ENCODE data around the gene MGMT. TPM values are rescaled to one million over a fixed set of nuclear protein-coding genes. Genes with fewer than 3 reads are reported as not detected.
A peak's percentile ranks its signal among the peaks of the same experiment; 100 is the strongest.

The MGMT gene
- total RNA-seq, 1 donor from 2014 or later: 22.7 TPM

DNA sequence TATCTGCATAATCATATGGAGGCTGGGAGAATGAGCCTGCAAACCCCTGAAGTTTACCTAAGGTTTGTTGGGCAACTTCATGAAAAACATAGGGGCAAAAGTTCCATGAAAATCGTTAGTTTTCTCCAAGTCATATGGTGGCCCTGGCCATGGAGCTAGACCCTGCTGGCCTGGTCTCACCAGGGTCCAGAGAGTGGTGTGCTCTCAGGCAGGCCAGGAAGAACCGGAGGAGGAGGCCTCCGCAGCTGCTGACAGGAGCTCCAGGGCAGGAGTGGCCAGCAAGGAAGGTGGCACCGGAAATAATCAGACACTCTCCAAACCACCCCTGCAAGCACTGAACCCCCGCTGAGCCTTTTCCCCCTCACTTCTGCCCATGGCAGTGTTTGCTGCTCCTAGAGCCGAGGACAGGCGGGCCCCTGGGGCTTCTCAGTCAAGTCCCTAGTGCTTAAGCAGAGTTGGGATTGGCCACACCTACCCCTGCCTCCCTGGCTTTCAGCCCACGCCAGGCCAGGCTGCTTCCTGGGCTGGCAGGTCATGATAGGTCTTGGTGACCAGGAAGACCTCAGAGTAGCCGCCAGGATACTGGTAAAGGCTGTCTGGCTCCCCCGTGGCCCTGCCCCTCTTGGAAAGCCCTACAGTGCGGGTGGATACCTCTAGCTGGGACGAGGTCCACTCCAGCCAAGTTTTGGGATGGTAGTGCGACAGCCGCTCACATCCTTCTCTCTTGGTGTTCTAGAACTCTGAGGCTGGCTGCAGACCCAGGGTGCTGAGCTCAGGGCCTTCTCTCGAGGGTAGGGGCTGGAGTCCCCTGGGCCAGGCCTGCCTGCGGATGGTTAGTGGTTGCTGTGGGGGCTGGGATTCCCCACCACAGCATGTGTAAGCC is 242.8 kb downstream of the MGMT start:
- DNase-seq (ENCODE audit: low read depth): no peak

DNA sequence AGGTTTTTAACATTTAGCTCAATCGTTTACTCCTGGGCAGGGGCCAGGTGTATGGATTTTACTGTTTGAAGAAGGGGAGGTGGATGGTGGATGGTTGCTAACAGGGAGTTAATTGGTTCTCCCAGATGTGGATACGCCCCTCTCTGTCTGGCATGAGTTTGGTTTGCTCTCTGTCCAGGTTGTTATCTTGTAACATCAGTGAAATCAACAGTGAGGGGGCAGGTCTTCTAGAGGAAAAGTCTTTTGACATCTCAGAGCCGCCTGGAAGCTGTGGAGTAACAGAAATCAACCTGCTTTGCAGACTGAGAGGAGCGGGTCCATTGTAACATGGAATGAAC is 243.4 kb downstream of the MGMT start:
- no peak for DNase-seq (ENCODE audit: low read depth)

DNA sequence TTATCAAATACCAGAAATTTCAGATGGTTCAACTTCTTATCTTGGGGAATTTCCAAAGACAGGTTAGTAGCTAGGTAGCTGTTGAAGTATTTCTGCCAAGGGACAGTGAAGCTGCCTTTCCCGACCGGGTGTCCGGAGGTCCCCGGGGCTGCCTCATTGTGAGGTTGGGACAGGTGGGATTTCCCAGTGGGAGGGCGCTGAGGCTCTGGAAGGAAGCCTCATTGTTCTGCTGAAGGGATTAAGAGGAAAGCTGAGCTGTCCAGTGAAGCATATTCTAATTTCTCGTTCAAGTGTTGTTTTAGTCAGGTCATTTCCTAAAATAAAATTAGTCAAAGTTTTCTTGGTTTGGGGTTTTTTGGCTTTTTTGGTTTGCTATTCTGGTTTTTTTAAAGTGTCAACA is 244.2 kb downstream of the MGMT start:
- DNase-seq (ENCODE audit: low read depth): no peak

DNA sequence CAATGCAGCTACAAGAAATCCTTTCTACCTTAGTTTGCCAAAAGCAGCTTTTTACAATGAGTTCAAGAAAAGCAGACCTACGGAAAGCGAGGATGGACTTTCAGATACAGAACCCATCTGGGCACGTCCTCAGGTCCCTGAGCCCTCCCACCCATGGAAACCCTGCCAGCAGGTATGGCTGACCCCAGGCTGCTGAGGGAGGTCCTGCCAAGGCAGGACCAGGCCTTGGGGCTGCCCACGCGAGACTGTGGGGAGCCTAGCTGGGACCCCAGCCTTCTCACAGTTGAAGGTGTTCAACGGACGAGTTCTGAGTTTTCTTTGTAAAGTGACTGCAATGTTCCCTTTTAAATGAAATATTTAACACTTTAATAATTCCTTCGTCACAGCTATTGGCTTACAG is 245.0 kb downstream of the MGMT start:
- no peak for DNase-seq (ENCODE audit: low read depth)

DNA sequence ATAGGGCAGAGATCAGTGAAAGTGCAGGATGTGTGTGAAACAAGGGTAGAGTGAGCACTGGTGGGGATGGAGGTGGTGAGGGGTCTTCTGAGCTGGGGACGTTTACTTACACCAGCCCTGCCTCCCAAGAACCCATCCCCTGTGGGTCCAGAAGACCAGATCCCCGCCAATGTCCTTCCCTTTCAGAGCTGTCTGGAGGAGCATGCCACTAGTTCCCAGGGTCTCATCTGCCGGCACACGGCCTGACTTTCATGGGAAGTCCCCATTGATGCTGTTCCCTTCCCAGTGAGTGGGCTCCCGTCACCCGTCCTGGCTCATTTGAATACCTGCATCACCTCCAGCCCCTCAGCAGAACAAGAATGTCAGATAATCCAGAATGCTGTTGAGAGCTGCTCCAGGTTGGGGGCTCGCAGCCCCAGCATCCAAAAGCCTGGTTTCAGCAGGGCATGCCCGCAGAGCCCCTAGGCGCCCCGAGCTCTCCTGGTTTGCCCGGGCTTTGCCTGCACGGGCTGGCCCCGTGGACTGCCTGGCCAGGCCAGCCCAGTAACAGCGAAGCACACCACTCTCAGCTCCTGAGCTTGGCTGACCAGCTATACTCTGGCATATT is 246.7 kb downstream of the MGMT start:
- no peak for DNase-seq (ENCODE audit: low read depth)

DNA sequence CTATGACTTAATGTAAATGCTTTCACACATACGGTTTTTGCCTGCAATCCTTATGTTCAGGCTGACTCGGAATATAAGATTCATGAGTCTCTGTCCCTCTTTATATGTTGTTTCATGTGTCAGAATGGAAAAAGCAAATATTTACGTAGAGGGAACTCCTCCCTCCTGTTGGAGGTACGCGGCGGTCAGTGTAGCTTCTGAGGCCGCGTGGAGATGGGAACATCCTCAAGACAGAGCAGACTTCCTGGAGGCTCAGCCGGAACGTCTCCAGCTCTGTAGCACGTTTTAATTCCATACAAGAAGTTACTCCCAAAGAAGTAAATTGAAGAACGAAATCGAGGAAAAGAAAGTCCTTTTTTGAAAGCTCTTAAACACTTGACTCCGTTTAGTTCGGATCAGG is 248.8 kb downstream of the MGMT start:
- DNase-seq (ENCODE audit: low read depth): no peak

DNA sequence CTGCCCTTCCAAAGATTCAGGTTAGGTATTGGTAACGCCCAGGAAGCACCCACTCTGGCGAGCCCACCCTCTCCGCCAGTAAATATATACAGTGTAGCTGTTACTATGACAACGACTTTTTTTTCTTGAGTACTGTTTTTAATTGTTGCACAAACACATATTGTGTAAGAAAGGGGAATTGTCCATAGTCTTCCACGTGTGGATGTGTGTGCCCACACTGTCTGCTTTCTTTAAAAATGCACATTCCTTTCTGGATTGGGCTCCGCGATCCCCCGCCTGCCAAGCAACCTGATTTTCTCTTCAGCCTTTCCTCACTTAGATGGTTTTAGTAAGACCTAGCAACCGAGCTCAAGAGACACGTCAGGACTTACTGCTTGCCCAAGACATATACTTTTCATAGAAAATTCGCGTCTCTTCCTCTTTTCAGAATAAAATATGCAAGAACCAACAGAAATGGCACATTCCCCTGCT is 249.2 kb downstream of the MGMT start:
- DNase-seq (ENCODE audit: low read depth): no peak

DNA sequence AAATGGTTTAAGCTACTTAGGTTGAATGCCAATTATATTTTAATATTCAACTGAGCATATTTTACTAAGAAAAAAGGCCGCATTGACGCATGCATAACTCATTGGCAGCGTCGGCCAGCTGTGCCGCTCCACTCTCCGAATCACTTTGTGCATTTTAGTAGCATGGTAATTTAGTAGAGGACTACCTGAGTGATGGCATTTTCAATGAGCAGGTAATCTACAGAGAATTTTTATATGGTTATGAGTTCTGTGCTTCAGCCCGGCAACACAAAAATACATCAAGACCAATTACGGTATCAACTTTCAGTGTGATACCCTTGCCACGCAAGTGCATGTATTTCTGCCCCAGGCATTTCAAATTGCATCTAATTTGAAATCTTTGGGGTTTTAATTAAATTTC is 249.8 kb downstream of the MGMT start:
- DNase-seq (ENCODE audit: low read depth): no peak

DNA sequence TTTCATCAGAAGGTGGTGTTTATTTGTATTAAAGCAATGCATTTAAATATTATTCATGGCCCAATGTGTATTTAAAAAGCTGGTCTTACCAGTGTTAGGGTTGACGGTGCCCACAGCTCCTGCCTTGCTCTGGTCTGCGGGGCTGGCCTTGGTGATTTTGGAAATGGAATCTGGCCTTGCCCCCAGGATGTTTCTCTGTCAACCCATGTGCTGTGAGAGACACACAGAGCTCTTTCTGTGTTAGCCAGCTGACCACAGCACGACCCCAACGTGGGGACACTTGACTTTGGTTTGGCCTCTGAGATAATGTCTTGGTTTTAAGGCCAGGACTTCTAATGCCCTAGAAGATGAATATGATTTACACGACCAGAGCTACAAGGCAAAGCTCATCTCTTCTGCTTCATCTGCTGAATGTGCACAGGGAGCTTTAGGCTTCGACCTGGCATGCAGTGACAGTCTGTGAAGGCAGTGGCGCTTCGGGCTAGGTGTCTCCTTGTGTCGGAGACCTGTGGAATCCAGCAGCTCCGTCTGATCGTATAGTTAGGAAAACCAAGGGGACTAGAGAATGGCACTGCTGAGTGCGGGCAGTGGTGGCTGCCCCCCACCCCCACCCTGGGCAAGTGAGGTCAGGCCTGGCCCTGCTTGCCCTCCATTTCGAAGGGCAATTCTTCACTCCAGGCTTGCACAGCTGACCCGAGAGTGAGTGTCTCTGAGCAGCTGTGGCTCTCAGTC is 250.9 kb downstream of the MGMT start:
- DNase-seq (ENCODE audit: low read depth): no peak

DNA sequence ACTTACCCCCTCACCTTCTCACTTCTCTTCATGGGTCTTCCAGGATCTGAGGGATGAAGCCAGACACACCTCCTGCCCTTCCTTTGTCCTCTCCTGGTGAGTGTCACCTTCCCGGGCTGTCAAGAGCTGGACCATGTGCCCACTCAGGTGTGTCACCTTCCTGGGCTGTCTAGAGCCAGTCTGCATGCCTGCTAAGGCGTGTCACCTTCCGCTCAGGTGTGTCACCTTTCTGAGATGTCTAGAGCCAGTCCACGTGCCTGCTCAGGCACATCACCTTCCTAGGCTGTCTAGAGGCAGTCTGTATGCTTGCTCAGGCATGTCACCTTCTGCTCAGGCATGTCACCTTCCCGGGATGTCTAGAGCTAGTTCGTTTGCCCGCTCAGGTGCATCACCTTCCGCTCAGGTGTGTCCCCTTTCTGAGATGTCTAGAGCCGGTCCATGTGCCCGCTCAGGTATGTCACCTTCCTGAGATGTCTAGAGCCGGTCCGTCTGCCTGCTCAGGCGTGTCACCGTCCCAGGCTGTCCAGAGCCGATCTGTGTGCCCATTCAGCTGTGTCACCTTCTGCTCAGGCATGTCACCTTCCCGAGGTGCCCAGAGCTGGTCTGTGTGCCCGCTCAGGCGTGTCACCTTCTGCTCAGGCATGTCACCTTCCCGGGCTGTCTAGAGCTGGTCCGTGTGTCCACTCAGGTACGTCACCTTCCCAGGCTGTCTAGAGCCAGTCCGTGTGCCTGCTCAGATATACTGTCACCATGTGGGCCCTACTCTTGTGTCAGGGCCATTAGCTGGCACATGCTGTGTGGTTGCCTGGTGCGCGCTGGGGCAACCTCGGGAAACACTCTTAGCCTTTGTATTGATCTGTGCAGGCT is 251.7 kb downstream of the MGMT start:
- peak; percentile 0 for DNase-seq (ENCODE audit: low read depth)

DNA sequence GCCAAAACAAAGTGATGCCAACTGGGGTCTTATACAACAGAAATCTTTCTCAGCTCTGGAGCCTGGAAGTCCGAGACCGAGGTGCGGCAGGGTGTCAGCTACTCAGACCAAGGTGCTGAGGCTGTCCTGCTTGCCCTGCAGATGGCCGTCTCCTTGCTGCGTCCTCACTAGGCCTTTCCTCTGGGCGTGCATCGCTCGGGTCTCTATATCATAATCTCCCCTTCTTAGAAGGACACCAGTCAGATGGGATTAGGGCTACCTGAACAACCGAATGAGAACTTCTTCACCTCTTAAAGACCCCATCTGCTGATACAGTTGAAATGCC is 252.3 kb downstream of the MGMT start:
- no peak for DNase-seq (ENCODE audit: low read depth)

DNA sequence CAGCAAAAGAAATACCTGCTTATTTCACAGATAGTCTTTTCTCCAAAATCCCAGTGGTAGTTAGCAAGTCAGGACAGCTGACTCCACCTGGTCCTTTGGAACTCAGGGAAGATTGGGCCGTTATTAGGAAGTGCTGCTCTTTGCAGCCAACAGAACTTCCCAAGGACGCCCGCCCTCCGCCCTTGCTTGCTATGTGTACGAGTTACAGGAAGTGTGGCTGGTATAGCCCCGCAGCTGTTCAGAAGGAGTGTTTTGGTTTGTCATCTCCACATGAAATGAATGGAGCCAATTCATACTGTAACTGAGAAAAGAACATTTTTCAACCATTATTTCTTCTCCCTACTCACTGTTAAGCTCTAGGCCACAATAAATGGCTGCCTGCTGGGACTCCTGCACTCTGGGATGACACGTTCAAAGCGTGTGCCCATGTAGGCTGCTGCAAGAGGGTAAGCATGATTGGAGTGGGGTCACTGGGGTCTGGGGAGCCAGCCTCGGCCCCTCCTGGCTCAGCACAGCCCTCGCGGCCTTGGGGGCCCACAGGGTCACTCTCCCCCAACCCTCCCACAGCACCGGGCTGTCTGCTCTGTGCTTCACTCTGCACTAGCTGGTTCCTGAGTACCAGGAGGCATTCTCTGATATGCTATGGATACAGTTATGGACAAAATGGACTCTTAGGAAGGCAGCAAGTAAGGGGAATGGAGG is 253.0 kb downstream of the MGMT start:
- no peak for DNase-seq (ENCODE audit: low read depth)

DNA sequence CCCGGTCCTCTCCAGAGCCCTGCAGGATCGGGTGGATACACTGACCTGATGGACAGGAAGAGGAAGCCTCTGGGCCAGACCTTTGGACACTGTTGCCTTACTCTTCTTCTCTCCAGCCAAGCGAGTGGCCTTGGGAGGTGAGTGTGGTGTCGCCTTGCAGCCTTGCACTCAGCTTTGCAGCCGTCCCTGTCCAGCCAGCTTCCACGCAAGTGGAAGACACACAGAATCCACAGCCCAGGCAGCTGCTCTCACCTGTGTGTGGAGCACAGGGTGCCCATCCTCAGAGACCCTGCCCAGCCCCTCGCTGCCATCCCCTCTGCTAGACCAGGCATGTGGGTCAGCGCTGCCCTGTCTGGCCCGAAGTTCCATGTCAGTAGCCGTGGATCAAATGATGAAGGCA is 258.0 kb downstream of the MGMT start:
- no peak for DNase-seq (ENCODE audit: low read depth)

DNA sequence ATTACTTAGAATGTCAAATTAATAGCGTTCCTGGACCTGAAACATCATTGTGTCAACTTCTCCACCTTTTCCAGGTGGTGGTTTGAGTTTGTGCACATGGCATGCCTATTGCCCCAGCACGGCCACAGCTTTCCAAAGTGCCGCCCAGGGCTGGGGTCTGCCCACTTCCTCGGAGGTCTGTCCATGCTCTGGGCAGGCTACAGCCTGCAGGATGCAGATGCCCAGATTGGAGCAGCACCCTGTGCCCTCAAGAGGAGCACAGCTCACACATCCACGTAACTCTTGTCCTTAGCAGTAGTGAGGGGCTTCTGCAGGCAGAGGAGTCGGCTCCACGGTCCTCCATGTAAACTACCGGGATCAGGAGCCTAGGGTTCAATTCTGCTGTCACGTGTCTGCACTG is 258.4 kb downstream of the MGMT start:
- DNase-seq (ENCODE audit: low read depth): no peak

DNA sequence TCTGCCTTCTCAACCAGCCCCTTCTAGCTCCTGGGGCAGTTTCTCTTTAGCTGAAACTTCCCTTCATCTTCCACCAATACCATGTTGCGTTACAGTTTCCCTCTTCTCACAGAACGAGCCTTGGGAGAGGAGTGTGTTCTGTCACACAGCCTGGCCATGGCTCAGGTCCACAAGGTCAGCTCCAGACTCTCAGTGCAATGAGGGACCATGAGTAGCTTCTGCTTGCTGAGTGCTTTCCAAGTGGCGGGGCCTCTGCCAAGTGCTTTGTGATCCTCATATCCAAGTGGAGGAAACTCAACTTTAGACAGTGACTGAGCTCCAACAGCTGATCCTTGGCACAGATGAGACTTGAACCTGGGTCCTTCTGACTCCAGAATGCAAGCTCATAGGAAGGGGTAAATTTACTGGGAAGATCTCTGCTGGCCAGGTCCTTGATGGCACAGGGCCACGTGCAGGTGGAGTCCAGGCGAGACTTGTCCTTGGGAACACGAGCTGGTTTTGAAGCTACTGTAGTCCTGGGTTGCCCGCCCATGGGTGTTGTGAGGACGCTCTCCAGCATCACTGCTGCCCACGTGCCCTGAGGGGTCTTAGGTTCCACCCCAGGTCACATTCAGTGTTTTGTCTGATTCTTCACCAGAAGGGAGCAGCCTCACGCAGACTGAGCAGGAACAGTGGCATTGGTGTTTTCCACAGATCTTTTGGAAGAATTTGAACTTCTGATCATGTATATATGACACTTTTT is 259.0 kb downstream of the MGMT start:
- DNase-seq (ENCODE audit: low read depth): no peak

DNA sequence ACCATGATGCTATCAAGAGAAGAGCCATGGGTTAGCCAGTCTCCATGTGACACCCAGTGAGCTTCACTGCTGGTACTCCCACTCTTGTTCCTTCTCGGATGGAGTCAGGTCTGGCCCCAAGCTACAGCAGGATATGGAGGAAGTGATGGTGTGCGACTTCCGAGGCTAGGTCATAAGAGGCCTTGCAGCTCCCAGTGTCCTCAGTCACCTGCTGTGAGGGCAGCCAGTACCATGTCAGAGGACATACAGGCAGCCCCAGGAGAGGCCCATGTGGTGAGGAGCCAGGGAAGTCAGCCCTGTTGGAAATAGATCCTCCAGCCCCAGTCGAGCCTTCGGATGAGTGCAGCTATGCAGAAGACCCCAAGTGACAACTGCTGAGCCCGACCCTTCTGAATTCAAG is 260.0 kb downstream of the MGMT start:
- no peak for DNase-seq (ENCODE audit: low read depth)

DNA sequence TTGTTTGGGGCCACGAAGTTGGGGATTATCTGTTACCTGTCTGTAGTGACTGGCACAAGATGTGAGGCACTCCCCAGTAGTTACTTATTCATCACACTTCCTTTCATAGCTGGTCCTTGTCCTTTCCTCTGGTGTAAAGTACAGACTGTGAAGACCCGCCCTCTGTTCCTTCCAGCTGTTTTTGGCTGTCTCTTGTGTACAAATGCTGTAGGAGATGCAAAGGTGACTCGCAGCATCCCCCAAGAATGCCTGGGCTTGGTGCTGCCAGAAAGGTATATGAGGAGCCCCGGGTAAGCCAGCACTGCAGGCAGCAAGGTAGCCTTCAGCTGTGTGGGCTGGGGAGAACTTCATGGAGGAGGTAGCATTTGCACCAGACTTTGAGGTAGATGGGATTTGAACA is 260.5 kb downstream of the MGMT start:
- DNase-seq (ENCODE audit: low read depth): no peak

DNA sequence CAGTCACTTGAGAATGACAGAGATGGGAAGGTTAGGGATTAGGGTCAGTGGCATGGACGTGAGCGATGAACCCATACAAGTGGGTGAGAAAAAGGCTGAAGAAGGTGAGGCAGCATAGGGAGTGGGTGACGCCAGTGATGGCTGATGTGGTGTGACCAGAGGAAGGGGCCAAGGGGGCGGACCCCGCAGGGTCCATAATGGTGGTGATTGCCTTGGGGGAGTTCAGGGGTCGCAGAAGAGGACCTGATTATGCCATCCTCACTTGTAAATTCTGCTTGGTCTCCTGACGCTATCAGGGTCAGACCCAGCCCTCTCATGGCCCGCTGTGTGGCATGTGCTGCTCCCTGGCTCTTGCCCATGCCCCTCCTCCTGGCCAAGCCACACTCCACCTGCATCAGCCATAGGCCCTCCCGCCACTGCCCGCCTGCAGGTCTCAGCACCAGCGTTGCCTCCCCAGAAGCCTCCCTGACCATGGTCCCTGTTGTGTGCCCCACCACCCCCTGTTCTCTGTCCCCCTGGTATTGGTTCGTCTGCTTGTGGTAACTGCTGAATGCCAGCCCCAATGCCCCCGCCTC is 261.3 kb downstream of the MGMT start:
- no peak for DNase-seq (ENCODE audit: low read depth)

DNA sequence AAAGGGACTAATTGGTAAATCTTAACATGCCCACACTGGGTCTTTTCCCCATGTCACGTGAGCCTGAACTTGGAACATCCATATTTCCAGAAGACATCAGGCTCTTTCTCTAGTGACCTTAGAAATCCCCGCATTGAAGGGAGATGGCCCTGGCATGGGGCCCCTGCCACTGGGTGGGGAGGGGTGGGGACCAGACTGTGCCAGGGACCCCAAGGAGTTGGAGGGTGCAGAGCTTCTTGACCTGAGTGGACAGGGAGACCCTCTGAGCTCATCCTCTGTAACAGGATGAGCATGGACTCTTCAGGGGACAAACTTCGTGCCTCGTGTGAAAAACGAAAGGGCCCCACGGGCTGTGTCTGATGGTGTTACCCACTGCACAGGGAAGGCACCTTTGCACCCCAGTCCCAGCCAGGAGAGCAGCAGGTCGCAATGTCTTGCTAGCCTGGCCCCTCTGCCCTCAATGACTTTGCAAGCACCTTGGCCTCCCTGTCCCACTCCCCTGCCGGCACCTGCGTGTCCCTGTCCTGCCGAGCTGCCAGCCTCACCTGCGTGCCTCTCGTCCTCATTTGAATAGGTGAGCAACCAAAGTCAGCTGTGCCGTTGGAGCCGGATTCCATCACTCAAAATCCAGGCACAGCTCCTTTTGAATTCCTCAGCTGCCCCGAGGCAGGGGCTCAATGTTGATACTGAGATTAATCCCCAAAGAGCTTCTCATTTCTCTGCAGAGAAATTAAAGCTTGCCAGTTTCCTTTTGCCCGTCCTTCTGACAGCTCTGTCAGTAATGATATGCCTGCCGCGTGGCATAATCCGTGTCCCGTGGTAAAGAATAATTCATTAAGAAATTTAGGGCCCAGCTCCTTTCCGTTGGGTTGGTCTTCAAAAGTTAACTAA is 262.1 kb downstream of the MGMT start:
- no peak for DNase-seq (ENCODE audit: low read depth)
